22Rv1 (cell line): ENCODE measurements around the gene KDM4C.

ENCODE experiments used
- H3K27ac ChIP-seq: fragments of 450-650 bp; 2 replicates; pipeline ENCODE4 v1.5.1; 2017
- CTCF ChIP-seq: fragments of 450-650 bp; IDR thresholded peaks from 2 replicates; pipeline ENCODE4 v1.5.1; 2017; ENCODE audit warnings: mild to moderate bottlenecking
- ZFX ChIP-seq: fragments of 450-650 bp; IDR thresholded peaks from 2 replicates; pipeline ENCODE4 v1.6.1; 2017; ENCODE audit warnings: antibody characterized with exemption, borderline replicate concordance

KDM4C gene

DNA sequence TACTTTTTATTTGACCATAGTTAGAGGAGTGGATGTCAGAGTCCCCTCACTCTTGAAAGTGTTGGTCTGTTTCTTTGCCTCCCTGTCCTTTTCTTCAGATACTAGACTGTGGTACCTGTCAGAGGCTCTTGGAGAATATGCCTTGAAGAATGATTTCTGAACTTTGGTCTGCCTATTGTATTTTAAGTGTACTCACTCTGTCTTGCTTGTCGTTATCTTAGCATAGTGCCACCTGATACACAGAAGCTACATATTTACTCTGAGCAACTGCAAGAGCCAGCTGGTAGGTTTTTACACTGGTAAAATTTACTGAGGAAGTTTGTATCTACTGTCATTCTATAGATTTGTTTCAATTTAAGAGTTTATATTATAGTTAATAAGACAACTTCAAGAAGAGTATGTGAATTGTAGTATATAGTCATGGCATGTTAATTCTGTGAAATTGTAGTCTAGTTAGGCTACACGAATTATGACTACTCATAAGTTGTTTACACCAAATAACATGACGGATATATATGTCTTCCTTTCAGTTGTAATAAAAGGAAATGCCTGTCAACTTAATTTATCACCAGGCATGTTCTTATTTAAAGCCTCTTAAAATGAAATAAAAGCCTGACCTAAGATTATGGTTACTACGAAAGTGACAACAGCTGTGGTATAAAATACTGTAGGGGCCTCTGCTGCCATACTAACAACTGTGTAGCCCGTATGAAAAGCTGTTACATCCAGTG lies 201.7 kb downstream of the KDM4C start:
- no peak overlapping the region for H3K27ac ChIP-seq
- no peak for TF ChIP-seq CTCF
- TF ChIP-seq ZFX = no peak

DNA sequence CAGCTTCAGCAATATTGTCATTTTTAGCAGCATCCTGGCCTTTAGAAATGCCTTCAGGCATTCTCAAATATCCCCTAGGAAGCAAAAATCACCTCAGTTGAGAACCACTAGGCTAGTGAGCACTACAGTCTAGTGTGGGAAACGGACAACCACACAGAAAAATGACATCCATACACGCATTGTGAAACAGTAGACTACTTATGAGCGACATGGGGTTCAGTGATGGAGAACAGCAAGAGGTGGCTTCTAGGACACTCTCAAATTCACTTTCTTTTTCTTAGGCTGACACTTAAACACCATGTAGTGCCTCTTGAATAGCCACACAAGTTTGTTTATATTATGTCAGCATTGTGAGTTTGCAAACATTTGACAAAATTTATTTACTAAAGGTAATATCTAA lies 203.0 kb downstream of the KDM4C start:
- no peak overlapping the region for H3K27ac ChIP-seq
- TF ChIP-seq CTCF = no peak
- TF ChIP-seq ZFX = no peak

- H3K27ac ChIP-seq = no peak overlapping the region
- TF ChIP-seq CTCF (no peak), ZFX (no peak)
Observed at GRCh38 chr9:6961845-6962522, 204.2 kb downstream of the KDM4C start.

DNA sequence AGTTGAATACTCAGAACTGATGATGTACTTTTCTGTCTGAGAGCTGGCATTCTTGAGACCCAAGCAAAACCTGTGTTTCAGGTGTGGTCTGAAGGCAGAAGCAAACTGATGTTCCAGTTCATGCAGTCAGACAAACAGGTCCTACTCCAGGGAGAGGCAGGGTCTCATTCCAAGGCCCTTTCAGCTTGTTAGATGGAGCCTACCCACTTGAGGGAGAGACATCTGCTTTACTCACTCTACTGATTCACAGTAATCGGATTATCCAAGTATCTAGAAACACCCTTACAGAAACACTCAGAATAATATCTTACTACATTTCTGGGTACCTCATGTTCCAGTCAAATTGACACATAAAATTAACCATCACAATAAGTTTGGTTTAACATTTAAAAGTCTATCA lies 207.8 kb downstream of the KDM4C start:
- TF ChIP-seq CTCF = no peak
- TF ChIP-seq ZFX = no peak
- H3K27ac ChIP-seq = no peak overlapping the region

- TF ChIP-seq ZFX = no peak
- no peak for TF ChIP-seq CTCF
Observed at GRCh38 chr9:6968271-6968670, 210.5 kb downstream of the KDM4C start.

GRCh38 chr9:6969805-6970204 lies 212.0 kb downstream of the KDM4C start:
- TF ChIP-seq CTCF = no peak
- H3K27ac ChIP-seq = no peak overlapping the region

More at GRCh38 chr9:6968271-6968670, 210.5 kb downstream of the KDM4C start:
- H3K27ac ChIP-seq = no peak overlapping the region

DNA sequence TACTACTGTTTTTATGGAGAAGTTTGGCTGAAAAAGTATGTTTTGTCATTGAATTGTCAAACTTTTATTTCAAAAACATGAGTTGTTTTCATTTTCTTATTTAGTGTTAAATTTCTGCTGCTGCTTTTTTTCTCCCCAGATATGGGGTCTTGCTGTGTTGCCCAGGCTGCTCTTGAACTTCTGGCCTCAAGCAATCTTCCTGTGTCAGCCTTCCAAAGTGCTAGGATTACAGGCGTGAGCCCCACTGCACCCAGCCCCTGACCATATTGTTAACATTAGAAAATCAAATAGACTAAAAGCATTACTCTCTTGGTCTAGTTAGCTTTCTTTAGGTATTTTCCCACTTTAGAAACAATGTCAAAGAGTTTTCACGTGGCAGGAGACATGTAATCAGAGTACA lies 215.3 kb downstream of the KDM4C start:
- TF ChIP-seq CTCF = no peak
- no peak for TF ChIP-seq ZFX
- H3K27ac ChIP-seq = no peak overlapping the region
